ENCODE results near the gene DPYSL4.

GRCh38 chr10:132206377-132206745 lies 19.6 kb downstream of the DPYSL4 start:
- TF ChIP-seq CTCF (IDR thresholded peaks at IDR 0.05) (no peak), POLR2AphosphoS5 (IDR thresholded peaks at IDR 0.05) (no peak)

All from prostate gland (tissue), 2 donors.